ENCODE data around the gene JMJD6.
A peak's percentile ranks its signal among the peaks of the same experiment; 100 is the strongest.

- TF ChIP-seq POLR2AphosphoS5 (IDR thresholded peaks at IDR 0.05) (peak in 2 of 3 donors; percentile 11 to 18), CTCF (IDR thresholded peaks at IDR 0.05) (no peak), POLR2A (IDR thresholded peaks at IDR 0.05) (no peak)
Measured at GRCh38 chr17:76710863-76711611, 15.4 kb downstream of the JMJD6 start, which contains the start of gene MXRA7.
